SK-N-DZ (cell line): ENCODE measurements around the gene EFNA2.

ENCODE experiments used
- DNase-seq: peaks from one replicate; pipeline ENCODE4 v3.0.0-alpha.2; 2015; ENCODE audit warnings: low spot score

Gene EFNA2

DNA sequence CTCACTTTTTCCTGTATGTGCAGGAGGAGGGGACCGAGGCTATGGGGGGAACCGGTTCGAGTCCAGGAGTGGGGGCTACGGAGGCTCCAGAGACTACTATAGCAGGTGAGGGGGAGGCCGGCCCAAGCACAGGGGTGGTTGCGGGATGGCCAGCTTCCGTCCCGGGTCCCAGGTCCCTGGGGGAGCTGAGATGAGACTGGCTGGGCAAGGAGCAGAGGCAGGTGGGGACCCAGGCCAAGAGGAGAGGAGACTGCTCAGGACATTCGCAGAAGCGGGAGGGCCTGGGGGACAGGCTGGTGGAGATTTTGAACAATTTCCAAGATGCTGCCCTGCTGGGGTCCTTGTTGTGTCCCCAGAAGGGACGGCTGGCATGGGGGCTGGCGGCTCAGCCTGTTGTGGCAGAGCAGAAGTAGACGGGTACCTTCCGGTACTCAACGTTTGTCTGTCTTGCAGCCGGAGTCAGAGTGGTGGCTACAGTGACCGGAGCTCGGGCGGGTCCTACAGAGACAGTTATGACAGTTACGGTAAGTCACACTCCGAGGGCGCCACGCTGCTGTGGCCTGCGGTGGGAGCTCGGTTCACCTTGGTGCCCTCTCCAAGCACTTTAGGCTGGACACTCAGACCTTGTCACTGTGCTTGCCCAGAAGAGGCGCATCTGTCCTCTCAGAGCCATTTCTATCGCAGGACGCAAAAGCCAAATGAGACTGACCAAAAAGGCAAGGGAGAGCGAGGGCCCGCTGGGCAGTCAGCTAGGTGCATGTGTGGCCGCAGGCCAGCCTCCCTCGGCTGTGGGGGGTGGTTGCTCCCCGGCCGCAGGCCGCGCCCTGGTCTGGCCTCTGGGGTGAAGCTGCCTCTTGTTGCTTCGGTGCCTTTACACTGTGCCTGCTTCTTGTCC is 13.9 kb upstream of the EFNA2 start:
- no peak for DNase-seq

GRCh38 chr19:1272423-1273262 is 13.0 kb upstream of the EFNA2 start:
- DNase-seq = no peak

DNA sequence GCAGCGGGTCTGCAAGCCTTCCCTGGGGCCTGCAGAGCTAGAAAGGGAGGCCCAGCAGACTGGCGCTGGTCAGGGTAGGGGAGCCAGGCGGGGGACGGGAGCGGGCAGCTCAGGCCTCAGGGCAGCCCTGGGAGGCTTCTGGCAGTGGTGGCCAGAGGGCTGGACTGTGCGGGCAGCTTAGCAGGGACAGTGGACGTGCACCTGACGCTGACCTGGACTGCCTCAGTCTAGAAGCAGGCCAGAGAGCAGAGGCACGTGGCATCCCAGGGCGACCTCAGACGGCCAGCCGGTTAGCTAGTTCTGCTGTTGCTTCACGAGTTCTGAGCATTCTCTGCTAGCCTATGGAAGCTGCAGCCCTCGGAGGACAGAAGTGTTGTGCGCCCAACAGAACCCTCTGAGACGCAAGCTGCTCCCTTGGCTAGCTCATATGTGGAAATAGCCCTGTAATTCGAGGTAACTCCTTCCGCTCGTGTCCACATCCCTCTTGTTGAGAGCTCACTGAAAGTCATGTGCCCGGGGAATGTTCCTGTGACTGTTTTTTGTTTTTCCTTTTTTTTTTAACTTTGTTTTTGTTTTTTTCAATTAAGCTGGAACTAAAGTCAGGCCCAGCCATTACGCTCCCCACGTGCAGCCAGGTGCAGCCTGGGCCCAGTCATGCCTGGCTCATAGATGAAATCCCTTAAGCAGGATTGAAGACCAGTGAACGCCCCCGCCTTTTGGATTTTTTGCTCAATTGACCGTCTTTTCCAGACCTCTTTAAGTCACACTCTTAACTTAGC is 12.2 kb upstream of the EFNA2 start:
- no peak for DNase-seq

GRCh38 chr19:1274081-1274851 is 11.4 kb upstream of the EFNA2 start:
- no peak for DNase-seq

- no peak for DNase-seq
Measured at GRCh38 chr19:1274852-1275259, 10.8 kb upstream of the EFNA2 start.

DNA sequence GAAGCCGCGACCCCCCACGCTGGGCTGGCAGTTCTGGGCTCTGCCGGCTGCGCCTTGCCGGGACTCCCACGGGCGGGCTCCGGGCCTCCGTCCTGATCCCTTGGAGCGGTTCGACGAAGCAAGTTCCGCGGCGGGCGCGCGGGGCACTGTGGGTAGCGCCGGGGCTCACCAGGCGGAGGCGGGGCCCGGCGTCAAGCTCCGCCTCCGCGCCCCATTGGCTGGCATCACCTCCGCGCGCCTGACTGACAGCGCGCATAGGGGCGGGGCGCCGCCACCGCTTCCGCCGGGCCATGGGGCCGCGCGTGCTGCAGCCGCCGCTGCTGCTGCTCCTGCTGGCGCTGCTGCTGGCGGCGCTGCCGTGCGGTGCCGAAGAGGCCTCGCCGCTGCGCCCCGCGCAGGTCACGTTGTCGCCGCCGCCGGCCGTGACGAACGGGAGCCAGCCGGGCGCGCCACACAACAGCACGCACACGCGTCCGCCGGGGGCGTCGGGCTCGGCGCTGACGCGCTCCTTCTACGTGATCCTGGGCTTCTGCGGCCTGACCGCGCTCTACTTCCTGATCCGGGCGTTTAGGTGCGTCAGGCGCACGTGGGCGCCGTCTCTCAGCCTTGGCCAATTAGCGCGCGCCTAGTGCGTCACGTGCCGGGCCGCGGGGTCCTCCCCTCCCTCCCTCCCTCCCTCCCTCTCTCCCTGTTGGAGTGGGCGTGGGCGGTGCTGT is 10.3 kb upstream of the EFNA2 start, which contains the start of gene FAM174C:
TSS of gene FAM174C (plus strand) at position 271 of the 716 bp plus-strand sequence. CDS start at position 291, 20 bp downstream.
- peak; percentile 96 for DNase-seq

DNA sequence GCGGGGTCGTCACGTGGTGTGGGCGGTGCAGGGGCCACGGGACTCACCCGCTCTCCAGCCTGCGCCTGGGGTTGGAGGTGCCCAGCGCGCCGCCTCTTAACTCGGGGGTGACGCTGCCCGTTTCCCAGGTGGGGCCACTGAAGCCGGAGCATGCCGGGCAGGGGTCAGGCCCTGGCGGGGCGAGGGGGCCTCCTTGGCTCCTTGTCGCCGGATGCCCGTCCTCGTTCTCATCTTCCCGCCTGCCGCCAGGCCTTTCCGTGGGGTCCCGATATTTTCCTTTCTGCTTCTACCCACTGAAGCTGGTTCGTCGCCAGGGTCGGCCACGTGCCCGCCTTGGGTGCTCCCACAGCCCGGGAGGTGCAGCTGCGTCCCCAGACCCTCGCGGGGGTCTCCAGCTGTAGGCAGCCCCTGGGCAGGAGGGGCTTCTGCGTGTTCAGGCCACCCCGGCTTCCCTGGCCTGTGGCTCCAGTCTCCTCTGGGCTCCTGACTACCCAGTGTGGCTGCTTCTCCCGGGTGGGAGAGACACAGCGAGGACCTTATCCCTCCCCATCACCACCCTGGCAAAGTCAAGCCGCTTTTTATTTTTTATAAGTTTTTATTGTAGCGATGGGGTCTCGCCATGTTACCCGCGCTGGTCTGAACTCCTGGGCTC is 9.6 kb upstream of the EFNA2 start:
- no peak for DNase-seq

- DNase-seq = no peak
Measured at GRCh38 chr19:1276628-1277022, 9.0 kb upstream of the EFNA2 start.

DNA sequence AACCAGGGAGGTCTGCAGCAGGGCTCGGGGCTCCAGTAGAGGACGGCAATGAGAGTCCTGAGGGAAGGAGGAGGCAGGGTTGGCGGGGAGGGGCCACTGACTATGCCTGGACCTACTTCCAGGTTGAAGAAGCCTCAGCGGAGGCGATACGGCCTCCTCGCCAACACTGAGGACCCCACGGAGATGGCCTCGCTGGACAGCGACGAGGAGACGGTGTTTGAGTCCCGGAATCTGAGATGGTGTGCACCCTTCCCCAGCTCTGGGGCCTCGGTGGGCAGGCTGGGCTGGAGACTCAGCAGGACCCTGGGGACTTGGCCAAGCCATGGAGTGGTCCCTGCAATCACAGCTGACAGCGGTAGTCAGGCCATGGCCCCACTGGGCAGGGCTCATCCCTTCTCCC is 8.6 kb upstream of the EFNA2 start:
- DNase-seq = no peak

DNA sequence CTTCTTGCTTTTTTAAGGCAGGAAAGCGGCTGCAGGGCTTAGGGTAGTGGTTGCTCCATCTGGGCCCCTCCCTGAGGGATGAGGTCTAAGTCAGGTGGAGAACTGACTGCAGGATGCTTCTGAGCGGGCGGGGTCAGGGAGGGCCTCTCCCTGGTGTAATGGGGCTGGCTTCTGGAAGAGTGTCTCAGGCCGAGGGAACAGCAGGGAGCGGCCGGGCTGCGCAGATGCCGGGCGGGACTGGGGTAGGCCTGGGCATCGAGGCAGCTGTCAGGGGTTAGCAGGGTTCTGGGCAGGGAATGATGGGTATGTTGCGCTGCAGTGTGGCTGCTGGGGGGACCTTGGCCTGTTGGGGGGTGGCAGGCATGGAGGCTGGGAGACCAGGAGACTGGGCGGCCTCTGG is 7.6 kb upstream of the EFNA2 start:
- no peak for DNase-seq

DNA sequence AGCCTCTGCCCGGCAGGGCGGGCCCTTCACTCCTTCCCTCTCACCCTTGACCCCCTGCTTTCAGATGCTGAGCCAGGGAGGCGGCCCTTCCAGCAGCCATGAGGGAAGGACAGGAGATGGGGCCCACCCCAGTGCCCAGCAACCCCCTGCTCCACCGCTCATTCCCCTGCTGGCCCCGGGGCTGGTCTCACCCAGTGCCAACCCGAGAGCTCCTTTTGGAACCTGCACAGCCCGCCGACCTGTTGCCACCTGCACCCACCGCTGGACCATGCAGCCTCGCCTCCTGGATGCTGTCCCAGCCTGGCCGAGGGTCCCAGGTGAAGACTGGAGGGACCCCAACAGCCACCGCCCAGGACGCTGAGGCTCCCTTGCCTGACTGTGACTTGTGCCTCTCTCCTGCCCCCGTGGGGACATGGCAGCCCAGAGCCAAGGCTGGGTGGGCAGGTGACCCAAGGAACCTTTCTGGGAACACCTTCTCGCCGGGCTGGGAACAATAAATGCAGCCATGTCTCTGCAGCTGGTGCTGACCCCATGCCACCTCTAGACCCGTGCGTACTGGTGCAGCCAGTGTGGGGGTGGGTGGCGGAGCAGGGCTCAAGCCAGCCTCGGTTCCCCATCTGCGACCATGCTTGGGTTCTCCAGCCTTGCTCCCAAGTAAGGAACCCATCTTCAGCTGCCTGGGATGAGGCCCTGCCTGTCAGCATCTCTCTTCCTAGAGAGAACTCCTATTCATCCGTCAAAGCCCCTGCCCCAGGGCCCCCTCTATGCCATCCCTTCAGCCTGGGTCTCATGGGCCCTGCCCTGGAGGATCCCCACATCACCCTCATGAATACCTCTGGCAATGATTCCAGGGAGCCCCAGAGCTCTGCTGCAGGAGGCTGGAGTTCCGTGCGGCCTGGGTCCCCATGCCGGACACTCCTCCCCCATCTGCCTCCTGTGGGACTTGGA is 6.7 kb upstream of the EFNA2 start:
- DNase-seq = no peak

DNA sequence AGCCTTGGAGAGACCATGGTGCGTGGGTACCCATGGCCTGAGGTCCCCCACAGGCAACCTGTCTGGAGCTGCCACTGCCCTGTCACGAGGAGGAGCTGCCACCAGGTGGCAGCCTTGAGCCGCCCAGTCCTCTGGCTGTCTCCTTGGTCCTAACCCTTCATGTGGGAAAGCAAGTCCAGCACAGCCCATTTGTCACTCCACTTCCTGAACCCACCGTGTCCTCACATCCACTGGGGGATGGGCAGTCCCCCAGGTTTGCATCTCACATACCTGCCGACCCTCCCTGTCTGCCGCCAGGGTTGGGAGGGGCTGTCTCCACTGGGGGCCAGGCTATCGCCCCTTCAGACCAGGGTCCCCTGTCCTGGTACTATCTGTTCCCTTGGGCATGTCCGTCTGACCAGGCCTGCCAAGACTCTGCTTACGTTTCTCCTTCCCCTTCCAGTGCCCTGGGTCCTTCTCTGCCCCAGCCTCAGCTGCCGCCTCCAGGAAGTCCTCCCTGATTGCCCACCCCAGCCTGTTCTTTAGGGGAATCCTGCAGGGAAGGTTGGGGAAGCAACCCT is 5.8 kb upstream of the EFNA2 start:
- DNase-seq = peak; percentile 87

DNA sequence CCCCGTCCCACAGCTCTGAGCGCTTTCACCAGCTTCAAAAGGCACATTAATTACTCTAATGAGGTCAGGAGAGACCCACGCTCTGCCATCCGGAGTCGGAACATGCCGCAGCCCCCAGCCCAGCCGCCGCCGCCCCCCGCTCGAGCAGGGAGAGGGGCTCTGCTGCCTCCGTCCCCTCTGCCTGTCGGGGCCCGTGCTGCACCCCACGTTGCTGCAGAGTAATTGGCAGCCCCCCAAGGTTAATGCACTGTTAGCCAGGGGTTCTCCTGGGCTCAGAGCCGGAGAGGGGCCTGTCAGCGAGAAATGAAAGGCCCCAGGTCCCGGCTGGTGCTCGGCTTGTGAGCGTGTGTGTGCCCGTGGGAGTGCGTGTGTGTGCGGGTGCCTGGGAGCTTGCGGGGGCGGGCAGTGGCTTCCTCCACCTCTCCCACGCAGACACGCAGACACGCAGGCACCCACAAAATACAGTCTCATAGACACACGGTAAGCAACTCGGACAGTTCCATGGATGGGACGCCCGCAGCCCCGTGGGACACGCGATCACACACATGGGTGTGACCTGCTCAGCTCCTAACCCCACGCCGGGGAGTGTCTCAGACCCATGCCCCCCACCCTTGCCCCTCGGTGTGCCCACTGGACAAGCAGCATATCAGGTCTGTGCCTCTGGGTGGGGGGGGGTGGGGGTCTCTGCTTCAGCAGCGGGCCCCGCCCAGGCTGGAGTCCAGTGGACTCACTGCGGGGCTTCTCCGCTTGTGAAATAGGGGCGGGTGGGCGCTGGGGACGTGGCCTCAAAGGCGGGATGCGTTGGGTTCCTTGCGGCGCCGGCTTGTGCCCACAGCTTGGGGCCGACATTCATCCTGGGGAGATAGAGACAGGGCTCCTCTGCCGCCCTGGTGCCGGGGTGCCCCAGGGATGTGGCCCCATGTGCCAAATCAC is 4.8 kb upstream of the EFNA2 start:
- DNase-seq = no peak

- DNase-seq = no peak
Measured at GRCh38 chr19:1281569-1282287, 3.9 kb upstream of the EFNA2 start.

GRCh38 chr19:1282588-1283206 is 3.0 kb upstream of the EFNA2 start:
- DNase-seq = no peak
